Spleen (tissue), 11 donors: ENCODE measurements around the gene REXO1. TPM values are rescaled to one million over a fixed set of nuclear protein-coding genes. Genes with fewer than 3 reads are reported as not detected.

Source experiments
- DNase-seq: peaks from one replicate; pipeline ENCODE4 v3.0.0-alpha.2; 2020
- H3K27ac ChIP-seq, 8 donors: fragments of 200-600 bp; sonication (generic) in 7 of 8; 1 replicate in 4 of 8; 2 replicates in 4 of 8; pipeline versions ENCODE4 v1.5.0 to v1.8.0; 2016 to 2021; ENCODE audit warnings: inconsistent platforms in 4 of 8, mild to moderate bottlenecking in 4 of 8, moderate library complexity in 1 of 8
- H3K27me3 ChIP-seq, 7 donors: fragments of 200-600 bp; sonication (generic) in 6 of 7; replicated peaks in 1 of 7; 1 replicate in 4 of 7; 2 replicates in 3 of 7; pipeline versions ENCODE4 v1.5.0 to v1.8.0; 2016 to 2021; ENCODE audit warnings: inconsistent platforms in 3 of 7, mild to moderate bottlenecking in 1 of 7
- H3K36me3 ChIP-seq, 6 donors: fragments of 200-600 bp; sonication (generic) in 5 of 6; 1 replicate in 4 of 6; 2 replicates in 2 of 6; pipeline versions ENCODE4 v1.5.0 to v1.8.0; 2016 to 2021; ENCODE audit warnings: inconsistent platforms in 2 of 6
- H3K4me1 ChIP-seq, 6 donors: fragments of 200-600 bp; sonication (generic) in 5 of 6; 1 replicate in 3 of 6; 2 replicates in 3 of 6; pipeline versions ENCODE4 v1.5.0 to v1.8.0; 2016 to 2021; ENCODE audit warnings: inconsistent platforms in 3 of 6
- H3K4me3 ChIP-seq, 8 donors: fragments of 200-600 bp; sonication (generic) in 7 of 8; 1 replicate in 4 of 8; 2 replicates in 4 of 8; pipeline versions ENCODE4 v1.5.0 to v1.8.0; 2016 to 2021; ENCODE audit warnings: inconsistent platforms in 4 of 8, mild to moderate bottlenecking in 4 of 8, moderate library complexity in 2 of 8
- H3K9me3 ChIP-seq, 8 donors: fragments of 200-600 bp; sonication (generic) in 7 of 8; 1 replicate in 4 of 8; 2 replicates in 4 of 8; pipeline versions ENCODE4 v1.5.0 to v1.8.0; 2016 to 2021; ENCODE audit warnings: inconsistent platforms in 4 of 8
- POLR2A ChIP-seq, 3 donors: fragments of 450-650 bp; IDR thresholded peaks; one replicate each; pipeline ENCODE4 v1.5.1; 2017; ENCODE audit warnings: antibody characterized with exemption in 3 of 3, mild to moderate bottlenecking in 1 of 3
- POLR2AphosphoS5 ChIP-seq, 3 donors: sonication (generic); formaldehyde crosslinking; IDR thresholded peaks; one replicate each; pipeline ENCODE4 v1.5.1; 2017; ENCODE audit warnings: antibody characterized with exemption in 3 of 3
- WGBS, 5 donors: extraction: QIAGEN DNeasy Blood & Tissue Kit in 3 of 5; methylation state at CpG; one replicate each; pipeline versions ENCODE4 v1.1.5 to v1.1.7; 2013 to 2018; 5-methylcytosine and 5-hydroxymethylcytosine counted together
- intact Hi-C: fragments of 100-400 bp; cut with DNase I; formaldehyde crosslinking; loops from one replicate; pipeline ENCODE4 v1.15.0; 2023; ENCODE audit warnings: low total_unique reads
- polyA plus RNA-seq, 3 donors: library from polyadenylated mRNA; stranded (reverse); fragments of 200-250 nt; gene quantifications; one replicate each; pipeline ENCODE4 v1.2.1, GENCODE V29; 2013
- total RNA-seq, 7 donors: library from RNA; depleted of rRNA in 3 of 7; stranded (reverse); fragments of >200 nt in 3 of 7; fragmentation: NEBNext Ultra II Directional in 4 of 7; extraction: Animal tissue kit (Norgen Biotek cat#: 25700) in 4 of 7; gene quantifications; one replicate each; pipeline versions ENCODE4 v1.1.0 to v1.2.1, GENCODE V29; 2016 to 2021
- TF ChIP-seq, protein P1 (sequence below), 11 experiments: fragments of 200-600 bp in 7 of 11; fragments of 450-650 bp in 4 of 11; sonication (generic) in 4 of 11; IDR thresholded peaks in 8 of 11; conservative IDR thresholded peaks in 3 of 11; 1 replicate in 7 of 11; 2 replicates in 4 of 11; pipeline versions ENCODE4 v1.4.0 to v1.8.0; 2016 to 2021; ENCODE audit warnings: antibody characterized with exemption in 11 of 11, inconsistent platforms in 4 of 11, mild to moderate bottlenecking in 1 of 11
- donor health status: healthy with polysubstance abuse.
- donor health status: DM: no; HTN: no; CAD: no; lungs with moderate emphysema.
- donor health status: DM: no; HTN: no; CAD: no.
- donor health status: Bipolar disorder and iron deficiency.
- donor health status: healthy.
- donor health status: DM: no; HTN: no; CAD: no.
- donor health status: DM: yes; HTN: yes; CAD: no.

The REXO1 gene
- total and polyA plus RNA-seq, 10 donors, result 13.4 to 88.1 (median 50.6) TPM

DNA sequence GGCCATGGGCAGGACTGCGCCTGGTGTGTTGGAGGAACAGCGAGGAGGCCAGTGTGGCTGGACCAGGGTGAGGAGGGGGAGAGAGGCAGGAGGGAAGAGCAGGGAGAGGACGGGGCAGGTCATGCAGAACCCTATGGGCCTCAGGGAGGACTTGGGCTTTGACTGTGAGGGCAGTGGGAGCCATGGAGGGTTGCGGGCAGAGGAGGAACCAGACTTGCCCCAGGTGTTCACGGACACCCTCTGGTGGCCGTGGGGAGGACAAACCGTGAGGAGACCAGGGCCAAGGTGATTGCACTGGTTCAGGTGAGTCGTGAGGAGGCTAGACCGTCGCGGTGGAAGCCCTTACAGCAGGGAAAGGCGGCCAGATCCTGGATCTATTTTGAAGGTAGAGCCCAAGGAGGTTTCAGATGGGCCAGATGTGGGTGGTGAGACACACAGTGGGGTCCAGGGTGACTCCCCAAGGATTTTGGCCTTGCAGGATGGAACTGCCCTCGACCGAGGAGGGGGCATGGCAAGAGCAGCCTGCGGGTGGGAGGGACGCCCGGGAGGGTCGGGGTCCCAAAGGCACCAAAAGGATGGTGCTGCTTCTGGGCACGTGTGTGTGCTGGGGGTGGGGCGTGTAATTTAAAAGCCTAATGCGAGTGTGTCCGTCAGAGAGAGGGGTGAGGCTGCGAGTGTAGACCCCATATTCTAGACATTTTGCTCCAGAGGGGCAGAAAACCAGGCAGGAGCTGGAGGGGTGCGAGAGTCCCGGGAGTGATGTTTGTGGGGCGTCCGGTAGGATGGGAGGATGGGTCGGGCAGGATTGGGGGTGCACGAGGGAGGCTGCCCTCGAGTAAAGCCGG is 2.7 kb upstream of the REXO1 start:
- intact Hi-C loops, result no loop called here
- peaks cover 55 to 92% (median 75%) of the 10 kb centered on the region in 6 donors for H3K4me1 ChIP-seq
- no peak overlapping the region for H3K4me3 ChIP-seq
- DNase-seq, result peak; percentile 82
- H3K36me3 ChIP-seq, result peaks cover 0 to 17% (median 6%) of the 10 kb centered on the region in 6 donors
- H3K27me3 ChIP-seq, result no peaks in the 10 kb centered on the region
- TF ChIP-seq POLR2A (IDR thresholded peaks at IDR 0.05) (no peak), POLR2AphosphoS5 (IDR thresholded peaks at IDR 0.05) (peak in 1 of 3 donors; percentile 57)
- TF ChIP-seq, protein P1, sequence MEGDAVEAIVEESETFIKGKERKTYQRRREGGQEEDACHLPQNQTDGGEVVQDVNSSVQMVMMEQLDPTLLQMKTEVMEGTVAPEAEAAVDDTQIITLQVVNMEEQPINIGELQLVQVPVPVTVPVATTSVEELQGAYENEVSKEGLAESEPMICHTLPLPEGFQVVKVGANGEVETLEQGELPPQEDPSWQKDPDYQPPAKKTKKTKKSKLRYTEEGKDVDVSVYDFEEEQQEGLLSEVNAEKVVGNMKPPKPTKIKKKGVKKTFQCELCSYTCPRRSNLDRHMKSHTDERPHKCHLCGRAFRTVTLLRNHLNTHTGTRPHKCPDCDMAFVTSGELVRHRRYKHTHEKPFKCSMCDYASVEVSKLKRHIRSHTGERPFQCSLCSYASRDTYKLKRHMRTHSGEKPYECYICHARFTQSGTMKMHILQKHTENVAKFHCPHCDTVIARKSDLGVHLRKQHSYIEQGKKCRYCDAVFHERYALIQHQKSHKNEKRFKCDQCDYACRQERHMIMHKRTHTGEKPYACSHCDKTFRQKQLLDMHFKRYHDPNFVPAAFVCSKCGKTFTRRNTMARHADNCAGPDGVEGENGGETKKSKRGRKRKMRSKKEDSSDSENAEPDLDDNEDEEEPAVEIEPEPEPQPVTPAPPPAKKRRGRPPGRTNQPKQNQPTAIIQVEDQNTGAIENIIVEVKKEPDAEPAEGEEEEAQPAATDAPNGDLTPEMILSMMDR (IDR thresholded peaks at IDR 0.05 in 8 of 11, conservative IDR thresholded peaks at IDR 0.05 in 3 of 11), result peak in 1 of 11 experiments; percentile 1
- whole genome bisulfite sequencing, 5 donors, result 73 to 80% (median 77%) methylated on average over 31 of the region's 31 CpGs
- H3K27ac ChIP-seq, result peak overlapping the region in 4 of 8 donors; percentile 31 to 99 (median 48)
- no peaks in the 10 kb centered on the region for H3K9me3 ChIP-seq

DNA sequence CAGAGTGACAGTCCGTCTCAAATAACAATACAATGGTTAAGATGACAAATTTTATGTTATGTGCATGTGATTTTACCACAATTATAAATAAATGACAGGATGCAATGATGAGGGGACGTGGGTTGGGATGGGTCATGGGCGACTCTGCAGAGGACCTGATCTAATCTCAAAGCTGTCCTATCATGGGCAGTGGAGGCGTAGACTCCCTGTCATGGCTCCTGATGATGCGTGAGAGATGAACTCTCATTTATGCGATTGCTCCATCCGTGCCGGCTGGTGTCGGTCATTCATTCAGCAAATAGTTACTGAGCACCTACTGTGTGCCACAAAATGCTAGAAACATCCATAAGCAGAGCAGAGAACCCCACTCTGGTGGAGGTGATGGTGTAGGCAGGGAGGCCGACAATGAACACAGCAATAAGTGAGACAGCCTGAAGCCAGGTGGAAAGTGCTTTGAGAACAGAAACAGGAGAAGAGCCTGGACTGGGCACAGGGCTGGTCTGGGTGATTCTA is 1.7 kb upstream of the REXO1 start:
- intact Hi-C loops, result no loop called here
- DNase-seq, result no peak
- H3K4me1 ChIP-seq, result peaks cover 57 to 92% (median 75%) of the 10 kb centered on the region in 6 donors
- no peak overlapping the region for H3K4me3 ChIP-seq
- TF ChIP-seq, protein P1 (IDR thresholded peaks at IDR 0.05 in 8 of 11, conservative IDR thresholded peaks at IDR 0.05 in 3 of 11), result no peak
- TF ChIP-seq POLR2AphosphoS5 (IDR thresholded peaks at IDR 0.05) (no peak), POLR2A (IDR thresholded peaks at IDR 0.05) (no peak)
- no peak overlapping the region for H3K27ac ChIP-seq
- H3K27me3 ChIP-seq, result no peaks in the 10 kb centered on the region
- no peaks in the 10 kb centered on the region for H3K9me3 ChIP-seq
- peaks cover 0 to 28% (median 8%) of the 10 kb centered on the region in 6 donors for H3K36me3 ChIP-seq
- 81 to 92% (median 88%) methylated on average over 10 of the region's 10 CpGs for WGBS, 5 donors

DNA sequence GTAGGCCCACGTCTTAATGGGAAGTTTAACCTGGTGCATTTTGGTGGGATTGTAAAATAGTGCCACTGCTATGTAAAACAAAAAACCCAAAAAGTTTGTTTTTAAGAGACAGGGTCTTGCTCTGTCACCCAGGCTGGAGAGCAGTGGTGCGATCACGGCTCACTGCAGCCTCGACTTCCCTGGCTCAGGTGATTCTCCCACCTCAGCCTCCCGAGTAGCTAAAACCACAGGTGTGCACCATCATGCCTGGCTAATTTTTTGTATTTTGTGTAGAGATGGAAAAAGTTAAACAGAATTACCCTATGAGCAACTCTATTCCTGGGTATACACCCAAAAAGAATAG is 820 bp upstream of the REXO1 start:
- TF ChIP-seq, protein P1 (IDR thresholded peaks at IDR 0.05 in 8 of 11, conservative IDR thresholded peaks at IDR 0.05 in 3 of 11), result no peak
- TF ChIP-seq POLR2AphosphoS5 (IDR thresholded peaks at IDR 0.05) (no peak), POLR2A (IDR thresholded peaks at IDR 0.05) (no peak)
- Histone ChIP-seq H3K9me3 (no peaks in the 10 kb centered on the region), H3K27me3 (no peaks in the 10 kb centered on the region), H3K4me1 (peaks cover 58 to 92% (median 75%) of the 10 kb centered on the region in 6 donors), H3K4me3 (peak overlapping the region in 1 of 8 donors; percentile 100), H3K36me3 (peaks cover 0 to 32% (median 5%) of the 10 kb centered on the region in 6 donors), H3K27ac (peak overlapping the region; percentile 99 to 100 (median 99))
- 30 to 62% (median 51%) methylated on average over 2 to 5 of the region's 5 CpGs for WGBS, 5 donors
- DNase-seq, result peak; percentile 74
- intact Hi-C loops, result no loop called here
